ENCODE data around the gene SENP8. TPM values are rescaled to one million over a fixed set of nuclear protein-coding genes. Genes with fewer than 3 reads are reported as not detected.

The SENP8 gene
- total RNA-seq, 2 experiments from 2014 or later, result 0.69 to 4.6 TPM

DNA sequence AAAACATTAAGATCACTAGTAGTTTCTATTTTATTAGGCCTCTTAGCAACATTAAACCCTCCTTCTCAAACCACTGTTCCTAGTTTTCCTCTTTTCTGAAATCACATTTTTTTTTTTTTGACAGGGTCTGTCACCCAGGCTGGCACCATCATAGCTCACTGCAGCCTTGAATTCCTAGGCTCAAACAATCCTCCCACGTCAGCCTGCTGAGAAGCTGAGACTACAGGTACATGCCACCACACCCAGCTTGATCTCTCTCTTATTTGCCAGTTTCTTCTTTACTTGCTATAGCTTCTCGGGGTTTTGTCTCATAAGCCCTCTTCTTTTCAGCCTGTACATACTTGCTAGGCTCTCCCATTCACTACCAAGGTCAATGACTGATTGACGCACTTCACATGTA, 28.0 kb downstream of the SENP8 start:
- TF ChIP-seq EZH2phosphoT487 (IDR thresholded peaks at IDR 0.05; ENCODE audit: borderline replicate concordance, low read depth, low read length), result no peak
- TF ChIP-seq, protein P1, sequence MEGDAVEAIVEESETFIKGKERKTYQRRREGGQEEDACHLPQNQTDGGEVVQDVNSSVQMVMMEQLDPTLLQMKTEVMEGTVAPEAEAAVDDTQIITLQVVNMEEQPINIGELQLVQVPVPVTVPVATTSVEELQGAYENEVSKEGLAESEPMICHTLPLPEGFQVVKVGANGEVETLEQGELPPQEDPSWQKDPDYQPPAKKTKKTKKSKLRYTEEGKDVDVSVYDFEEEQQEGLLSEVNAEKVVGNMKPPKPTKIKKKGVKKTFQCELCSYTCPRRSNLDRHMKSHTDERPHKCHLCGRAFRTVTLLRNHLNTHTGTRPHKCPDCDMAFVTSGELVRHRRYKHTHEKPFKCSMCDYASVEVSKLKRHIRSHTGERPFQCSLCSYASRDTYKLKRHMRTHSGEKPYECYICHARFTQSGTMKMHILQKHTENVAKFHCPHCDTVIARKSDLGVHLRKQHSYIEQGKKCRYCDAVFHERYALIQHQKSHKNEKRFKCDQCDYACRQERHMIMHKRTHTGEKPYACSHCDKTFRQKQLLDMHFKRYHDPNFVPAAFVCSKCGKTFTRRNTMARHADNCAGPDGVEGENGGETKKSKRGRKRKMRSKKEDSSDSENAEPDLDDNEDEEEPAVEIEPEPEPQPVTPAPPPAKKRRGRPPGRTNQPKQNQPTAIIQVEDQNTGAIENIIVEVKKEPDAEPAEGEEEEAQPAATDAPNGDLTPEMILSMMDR (conservative IDR thresholded peaks at IDR 0.05; ENCODE audit: low read length), result no peak
- H2AFZ ChIP-seq (ENCODE audit: low read length), result no peak overlapping the region
- no peak overlapping the region for H3K27ac ChIP-seq (ENCODE audit: low read depth, low read length, poor library complexity, severe bottlenecking)
- H3K4me2 ChIP-seq (ENCODE audit: low read length), result no peak overlapping the region
- intact Hi-C loops (cut with micrococcal nuclease; ENCODE audit: unreplicated experiment), result no loop called here
- ChIA-PET CTCF (ENCODE audit: unreplicated experiment) (no interaction called here), POLR2A (interaction anchor here (0.9 kb wide), 1 partner anchor 23 kb away, joined by 3 read pairs; no protein-coding TSS in a partner anchor)
- DNase-seq (ENCODE audit: low spot score), result no peak
- H3K4me3 ChIP-seq (ENCODE audit: low read depth, low read length, poor library complexity, severe bottlenecking), result no peak overlapping the region
- no peaks in the 10 kb centered on the region for H3K9me2 ChIP-seq (ENCODE audit: insufficient read depth, low read length)
- H3K36me3 ChIP-seq (ENCODE audit: insufficient read depth, low read length), result no peaks in the 10 kb centered on the region
- no peaks in the 10 kb centered on the region for H3K9me3 ChIP-seq (ENCODE audit: low read length)
- no peaks in the 10 kb centered on the region for H4K20me1 ChIP-seq (ENCODE audit: insufficient read depth, low read length)
- no TSS peak for BruUV-seq (replicated peaks)
- H3K4me1 ChIP-seq (ENCODE audit: insufficient read depth, low read length, poor library complexity, severe bottlenecking), result peaks cover 7% of the 10 kb centered on the region
- no peaks in the 10 kb centered on the region for H3K79me2 ChIP-seq (ENCODE audit: insufficient read depth, low read depth, low read length)

DNA sequence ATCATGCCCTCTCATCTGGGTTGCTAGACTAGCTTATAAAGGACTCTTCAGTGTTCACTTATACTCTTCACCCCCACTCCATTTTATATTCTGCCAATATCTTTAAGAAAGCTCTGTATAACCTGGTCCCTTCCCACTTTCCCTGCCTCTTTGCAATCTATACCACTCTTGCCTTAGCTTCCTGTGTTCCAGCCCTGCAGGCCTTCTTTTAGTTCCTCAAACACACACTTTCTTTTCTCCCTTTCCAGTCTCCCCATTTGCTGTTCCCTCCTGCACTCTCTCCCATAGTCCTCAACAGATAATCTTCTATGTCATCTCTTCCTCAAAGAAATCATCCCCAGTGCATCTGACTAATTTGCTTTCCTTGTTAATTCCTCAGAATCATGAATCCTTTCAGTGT, 28.7 kb downstream of the SENP8 start:
- no peak overlapping the region for H3K27ac ChIP-seq (ENCODE audit: low read depth, low read length, poor library complexity, severe bottlenecking)
- DNase-seq (ENCODE audit: low spot score), result no peak
- no peak overlapping the region for H2AFZ ChIP-seq (ENCODE audit: low read length)
- ChIA-PET CTCF (ENCODE audit: unreplicated experiment) (no interaction called here), POLR2A (no interaction called here)
- H4K20me1 ChIP-seq (ENCODE audit: insufficient read depth, low read length), result no peaks in the 10 kb centered on the region
- H3K9me2 ChIP-seq (ENCODE audit: insufficient read depth, low read length), result no peaks in the 10 kb centered on the region
- H3K79me2 ChIP-seq (ENCODE audit: insufficient read depth, low read depth, low read length), result no peaks in the 10 kb centered on the region
- BruUV-seq (replicated peaks), result no TSS peak
- intact Hi-C loops (cut with micrococcal nuclease; ENCODE audit: unreplicated experiment), result no loop called here
- H3K9me3 ChIP-seq (ENCODE audit: low read length), result no peaks in the 10 kb centered on the region
- TF ChIP-seq EZH2phosphoT487 (IDR thresholded peaks at IDR 0.05; ENCODE audit: borderline replicate concordance, low read depth, low read length), result no peak
- TF ChIP-seq, protein P1 (conservative IDR thresholded peaks at IDR 0.05; ENCODE audit: low read length), result no peak
- H3K4me2 ChIP-seq (ENCODE audit: low read length), result no peak overlapping the region
- peaks cover under 1% of the 10 kb centered on the region for H3K4me1 ChIP-seq (ENCODE audit: insufficient read depth, low read length, poor library complexity, severe bottlenecking)
- H3K36me3 ChIP-seq (ENCODE audit: insufficient read depth, low read length), result no peaks in the 10 kb centered on the region
- H3K4me3 ChIP-seq (ENCODE audit: low read depth, low read length, poor library complexity, severe bottlenecking), result no peak overlapping the region

DNA sequence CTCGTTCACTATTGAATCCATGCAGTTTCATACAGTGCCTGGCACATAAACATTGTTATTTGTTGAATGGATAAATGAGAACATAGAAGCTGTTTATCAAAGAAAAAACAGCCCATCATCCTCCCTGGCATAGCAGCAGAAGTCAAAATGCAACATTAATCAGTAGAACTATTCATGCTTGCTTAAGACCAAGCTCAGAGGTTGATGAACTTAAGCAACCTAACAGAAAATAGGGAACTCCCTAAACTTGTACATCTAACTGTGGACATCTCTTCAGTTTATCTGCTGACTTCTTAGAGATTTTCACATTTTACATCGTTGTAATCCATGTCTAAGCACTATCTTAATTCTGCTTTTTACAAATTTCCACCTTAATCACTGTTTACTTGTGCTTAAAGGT, 29.2 kb downstream of the SENP8 start:
- no peak for DNase-seq (ENCODE audit: low spot score)
- Histone ChIP-seq H3K4me1 (ENCODE audit: insufficient read depth, low read length, poor library complexity, severe bottlenecking) (no peaks in the 10 kb centered on the region), H3K79me2 (ENCODE audit: insufficient read depth, low read depth, low read length) (no peaks in the 10 kb centered on the region), H2AFZ (ENCODE audit: low read length) (no peak overlapping the region), H3K4me3 (ENCODE audit: low read depth, low read length, poor library complexity, severe bottlenecking) (no peak overlapping the region), H3K9me3 (ENCODE audit: low read length) (no peaks in the 10 kb centered on the region), H4K20me1 (ENCODE audit: insufficient read depth, low read length) (no peaks in the 10 kb centered on the region), H3K4me2 (ENCODE audit: low read length) (no peak overlapping the region), H3K27ac (ENCODE audit: low read depth, low read length, poor library complexity, severe bottlenecking) (no peak overlapping the region), H3K36me3 (ENCODE audit: insufficient read depth, low read length) (no peaks in the 10 kb centered on the region), H3K9me2 (ENCODE audit: insufficient read depth, low read length) (no peaks in the 10 kb centered on the region)
- ChIA-PET POLR2A (no interaction called here), CTCF (ENCODE audit: unreplicated experiment) (no interaction called here)
- intact Hi-C loops (cut with micrococcal nuclease; ENCODE audit: unreplicated experiment), result no loop called here
- TF ChIP-seq, protein P1 (conservative IDR thresholded peaks at IDR 0.05; ENCODE audit: low read length), result no peak
- TF ChIP-seq EZH2phosphoT487 (IDR thresholded peaks at IDR 0.05; ENCODE audit: borderline replicate concordance, low read depth, low read length), result no peak
- no TSS peak for BruUV-seq (replicated peaks)
